Hippocampal formation (tissue), 2 donors: ENCODE measurements around the gene ANKHD1.

Experiments
- DNase-seq, 2 donors: peaks; one replicate each; lab custom pipeline; 2025; lab: John Stamatoyannopoulos, UW

Gene ANKHD1

GRCh38 chr5:140542972-140543371 lies 141.3 kb downstream of the ANKHD1 start:
- DNase-seq = no peak

GRCh38 chr5:140544986-140545385 lies 143.4 kb downstream of the ANKHD1 start:
- DNase-seq = no peak

GRCh38 chr5:140545606-140546005 lies 144.0 kb downstream of the ANKHD1 start:
- no peak for DNase-seq

GRCh38 chr5:140546851-140547507 lies 145.3 kb downstream of the ANKHD1 start:
- no peak for DNase-seq

- peak; percentile 94 to 96 for DNase-seq
Observed at GRCh38 chr5:140547508-140548299, 146.1 kb downstream of the ANKHD1 start, which contains the start of gene EIF4EBP3. EIF4EBP3 (plus strand) TSS chr5:140547662; CDS start chr5:140547738, 76 bp downstream.

GRCh38 chr5:140548300-140548688 lies 146.7 kb downstream of the ANKHD1 start:
- no peak for DNase-seq

- no peak for DNase-seq
Observed at GRCh38 chr5:140548791-140549190, 147.2 kb downstream of the ANKHD1 start.

- no peak for DNase-seq
Observed at GRCh38 chr5:140549237-140550144, 147.9 kb downstream of the ANKHD1 start.

GRCh38 chr5:140550147-140551079 lies 148.8 kb downstream of the ANKHD1 start:
- peak in 1 of 2 donors; percentile 5 for DNase-seq

- DNase-seq = no peak
Observed at GRCh38 chr5:140551872-140552271, 150.2 kb downstream of the ANKHD1 start.

GRCh38 chr5:140553657-140554056 lies 152.0 kb downstream of the ANKHD1 start:
- DNase-seq = no peak

- DNase-seq = no peak
Observed at GRCh38 chr5:140554454-140554853, 152.8 kb downstream of the ANKHD1 start.

- DNase-seq = no peak
Observed at GRCh38 chr5:140555747-140556312, 154.2 kb downstream of the ANKHD1 start.

- DNase-seq = no peak
Observed at GRCh38 chr5:140556438-140556837, 154.8 kb downstream of the ANKHD1 start.

- DNase-seq = peak; percentile 83 to 92
Observed at GRCh38 chr5:140557136-140557805, 155.6 kb downstream of the ANKHD1 start, which contains the start of gene SRA1. SRA1 (minus strand) TSS chr5:140557473; CDS start chr5:140557452, 21 bp downstream.

- DNase-seq = no peak
Observed at GRCh38 chr5:140557965-140558364, 156.3 kb downstream of the ANKHD1 start.

- DNase-seq = no peak
Observed at GRCh38 chr5:140558542-140558941, 156.9 kb downstream of the ANKHD1 start.

- no peak for DNase-seq
Observed at GRCh38 chr5:140560227-140560626, 158.6 kb downstream of the ANKHD1 start.

- no peak for DNase-seq
Observed at GRCh38 chr5:140561753-140562523, 160.3 kb downstream of the ANKHD1 start.
